NT2/D1 (cell line): Measurements from ENCODE around the gene ATP1A2.

Experiments used
- SUZ12 ChIP-seq: IDR thresholded peaks from 2 replicates; pipeline ENCODE4 v1.6.1; 2011; ENCODE audit not compliant: insufficient read length, insufficient read depth; ENCODE audit errors: extremely low read depth
- YY1 ChIP-seq: IDR thresholded peaks from 2 replicates; pipeline ENCODE4 v1.6.1; 2011; ENCODE audit not compliant: insufficient read length, insufficient read depth

DNA sequence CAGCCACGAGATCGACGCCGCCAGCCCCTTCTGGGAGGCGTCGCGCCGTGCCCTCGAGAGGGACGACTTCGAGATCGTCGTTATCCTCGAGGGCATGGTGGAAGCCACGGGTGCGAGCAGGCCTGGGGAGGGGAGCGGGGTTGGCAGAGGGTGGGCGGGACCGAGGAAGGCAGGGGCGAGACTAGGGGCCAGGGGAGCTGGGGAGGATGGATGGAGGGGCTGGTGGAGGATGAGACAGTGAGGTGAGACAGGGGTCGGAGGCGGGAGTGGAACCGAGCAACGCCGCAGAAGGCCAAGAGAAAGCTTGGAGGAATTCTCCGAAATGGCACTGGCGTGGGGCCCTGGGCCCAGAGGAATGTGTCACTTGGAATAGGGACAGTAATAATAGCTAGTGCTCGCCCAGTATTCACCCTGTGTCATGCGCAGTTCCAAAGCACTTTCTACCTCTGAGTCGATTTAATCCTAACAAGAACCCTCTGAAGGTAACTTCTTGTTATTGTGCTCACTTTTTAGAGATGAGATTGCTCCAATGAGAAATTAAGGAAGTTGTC lies 30.7 kb upstream of the ATP1A2 start:
- no peak for TF ChIP-seq YY1
- TF ChIP-seq SUZ12 = no peak
